HEK293 (cell line): ENCODE data around the gene FAF2.

Experiments used
- GLI4 ChIP-seq: fragments of 450-650 bp; formaldehyde crosslinking; IDR thresholded peaks from 2 replicates; pipeline ENCODE4 v1.5.1; 2016; ENCODE audit warnings: missing biosample characterization, missing genetic modification characterization
- GLIS2 ChIP-seq: fragments of 450-650 bp; formaldehyde crosslinking; IDR thresholded peaks from 2 replicates; pipeline ENCODE4 v1.5.1; 2016; ENCODE audit warnings: missing biosample characterization, missing genetic modification characterization
- KLF10 ChIP-seq: fragments of 450-650 bp; IDR thresholded peaks from 2 replicates; pipeline ENCODE4 v1.5.1; 2018; ENCODE audit warnings: missing biosample characterization, mild to moderate bottlenecking, missing genetic modification characterization
- KLF8 ChIP-seq: fragments of 450-650 bp; formaldehyde crosslinking; IDR thresholded peaks from 2 replicates; pipeline ENCODE4 v1.5.1; 2016; ENCODE audit warnings: missing biosample characterization, missing genetic modification characterization
- SP2 ChIP-seq: fragments of 450-650 bp; formaldehyde crosslinking; IDR thresholded peaks from 2 replicates; pipeline ENCODE4 v1.5.1; 2016; ENCODE audit warnings: missing biosample characterization, missing genetic modification characterization
- SP3 ChIP-seq: fragments of 450-650 bp; formaldehyde crosslinking; IDR thresholded peaks from 2 replicates; pipeline ENCODE4 v1.5.1; 2016; ENCODE audit warnings: missing biosample characterization, missing genetic modification characterization
- ZBTB17 ChIP-seq: fragments of 450-650 bp; formaldehyde crosslinking; IDR thresholded peaks from 2 replicates; pipeline ENCODE4 v1.5.1; 2016; ENCODE audit warnings: missing biosample characterization, missing genetic modification characterization
- ZBTB48 ChIP-seq: fragments of 450-650 bp; formaldehyde crosslinking; IDR thresholded peaks from 2 replicates; pipeline ENCODE4 v1.5.1; 2016; ENCODE audit warnings: missing biosample characterization, missing genetic modification characterization
- ZBTB7A ChIP-seq: fragments of 450-650 bp; formaldehyde crosslinking; IDR thresholded peaks from 2 replicates; pipeline ENCODE4 v1.5.1; 2016; ENCODE audit warnings: low read depth, missing biosample characterization, missing genetic modification characterization
- ZEB2 ChIP-seq: fragments of 450-650 bp; formaldehyde crosslinking; IDR thresholded peaks from 2 replicates; pipeline ENCODE4 v1.5.1; 2016; ENCODE audit warnings: missing biosample characterization, missing genetic modification characterization
- ZFP37 ChIP-seq: fragments of 450-650 bp; formaldehyde crosslinking; IDR thresholded peaks from 2 replicates; pipeline ENCODE4 v1.5.1; 2016; ENCODE audit warnings: missing biosample characterization, missing genetic modification characterization
- ZFP69B ChIP-seq: fragments of 450-650 bp; formaldehyde crosslinking; IDR thresholded peaks from 2 replicates; pipeline ENCODE4 v1.5.1; 2016; ENCODE audit warnings: missing biosample characterization, missing genetic modification characterization
- ZIC2 ChIP-seq: fragments of 450-650 bp; formaldehyde crosslinking; IDR thresholded peaks from 2 replicates; pipeline ENCODE4 v1.5.1; 2016; ENCODE audit warnings: missing biosample characterization, missing genetic modification characterization
- ZNF140 ChIP-seq: fragments of 450-650 bp; formaldehyde crosslinking; IDR thresholded peaks from 2 replicates; pipeline ENCODE4 v1.5.1; 2016; ENCODE audit warnings: missing biosample characterization, missing genetic modification characterization
- ZNF155 ChIP-seq: fragments of 450-650 bp; formaldehyde crosslinking; IDR thresholded peaks from 2 replicates; pipeline ENCODE4 v1.5.1; 2016; ENCODE audit warnings: missing biosample characterization, missing genetic modification characterization
- ZNF311 ChIP-seq: fragments of 450-650 bp; formaldehyde crosslinking; IDR thresholded peaks from 2 replicates; pipeline ENCODE4 v1.5.1; 2017; ENCODE audit warnings: missing biosample characterization, missing genetic modification characterization, borderline replicate concordance
- ZNF324 ChIP-seq: fragments of 450-650 bp; formaldehyde crosslinking; IDR thresholded peaks from 2 replicates; pipeline ENCODE4 v1.5.1; 2016; ENCODE audit warnings: missing biosample characterization, missing genetic modification characterization
- ZNF335 ChIP-seq: fragments of 450-650 bp; formaldehyde crosslinking; conservative IDR thresholded peaks from 2 replicates; pipeline ENCODE4 v1.5.1; 2016; ENCODE audit warnings: missing biosample characterization, missing genetic modification characterization
- ZNF391 ChIP-seq: fragments of 450-650 bp; formaldehyde crosslinking; IDR thresholded peaks from 2 replicates; pipeline ENCODE4 v1.5.1; 2016; ENCODE audit warnings: low read depth, missing biosample characterization, missing genetic modification characterization, borderline replicate concordance
- ZNF561 ChIP-seq: fragments of 450-650 bp; IDR thresholded peaks from 2 replicates; pipeline ENCODE4 v1.5.1; 2018; ENCODE audit warnings: missing biosample characterization, missing genetic modification characterization, borderline replicate concordance
- ZNF600 ChIP-seq: fragments of 450-650 bp; formaldehyde crosslinking; IDR thresholded peaks from 2 replicates; pipeline ENCODE4 v1.5.1; 2016; ENCODE audit warnings: missing biosample characterization, missing genetic modification characterization
- ZSCAN30 ChIP-seq: fragments of 450-650 bp; IDR thresholded peaks from 2 replicates; pipeline ENCODE4 v1.5.1; 2018; ENCODE audit warnings: missing biosample characterization, mild to moderate bottlenecking, missing genetic modification characterization, moderate library complexity
- TF ChIP-seq, protein P1 (sequence below): fragments of 450-650 bp; formaldehyde crosslinking; conservative IDR thresholded peaks from 2 replicates; pipeline ENCODE4 v1.5.1; 2016; ENCODE audit warnings: low read depth, missing biosample characterization, missing genetic modification characterization
- TF ChIP-seq, protein P2 (sequence below): fragments of 450-650 bp; formaldehyde crosslinking; IDR thresholded peaks from 2 replicates; pipeline ENCODE4 v1.5.1; 2016; ENCODE audit warnings: missing biosample characterization, missing genetic modification characterization
- TF ChIP-seq, protein P3 (sequence below): fragments of 450-650 bp; formaldehyde crosslinking; IDR thresholded peaks from 2 replicates; pipeline ENCODE4 v1.5.1; 2016; ENCODE audit warnings: missing biosample characterization, missing genetic modification characterization
- TF ChIP-seq, protein P4 (sequence below): fragments of 450-650 bp; formaldehyde crosslinking; IDR thresholded peaks from 2 replicates; pipeline ENCODE4 v1.5.1; 2017; ENCODE audit warnings: missing biosample characterization, mild to moderate bottlenecking, missing genetic modification characterization, moderate library complexity
- TF ChIP-seq, protein P5 (sequence below): fragments of 450-650 bp; formaldehyde crosslinking; IDR thresholded peaks from 2 replicates; pipeline ENCODE4 v1.5.1; 2016; ENCODE audit warnings: missing biosample characterization, missing genetic modification characterization

The FAF2 gene

DNA sequence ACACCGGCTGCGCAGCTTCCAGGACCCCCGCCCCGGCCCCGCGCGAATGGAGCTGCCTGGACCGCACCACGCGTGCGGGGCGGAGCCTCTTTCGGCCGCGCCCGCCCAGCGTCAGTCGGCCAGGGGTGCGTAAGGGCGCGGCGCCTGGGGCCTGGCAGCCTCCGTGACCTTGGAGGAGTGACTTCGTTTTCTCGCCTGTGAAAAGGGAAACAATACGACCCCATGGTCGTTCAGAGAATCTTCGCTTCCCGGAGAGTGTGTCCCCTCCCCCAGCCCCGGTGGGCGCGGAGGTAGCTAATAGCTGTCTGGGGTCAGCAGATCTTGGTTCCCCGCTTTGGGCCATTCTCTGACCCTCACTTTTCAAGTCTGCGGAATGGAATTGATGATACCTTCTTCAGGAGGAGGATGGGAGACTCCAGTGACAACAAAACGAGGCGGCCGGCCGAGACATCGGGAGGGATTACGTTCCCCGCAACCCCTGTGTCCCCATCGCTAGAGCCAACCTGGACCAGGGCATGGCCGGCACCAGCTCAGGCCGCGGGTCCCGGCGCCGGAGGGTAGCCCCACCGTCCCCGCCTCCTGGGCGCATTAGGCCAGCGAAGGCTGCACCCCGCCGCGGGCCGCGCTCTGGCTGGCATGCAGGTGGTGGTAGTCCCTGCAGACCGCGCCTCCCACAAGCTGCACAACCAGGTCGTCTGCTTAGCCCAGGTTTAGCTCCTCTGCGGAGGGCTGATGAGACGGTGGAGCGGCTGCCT is 95.4 kb downstream of the FAF2 start (continued):
- TF ChIP-seq, protein P1, sequence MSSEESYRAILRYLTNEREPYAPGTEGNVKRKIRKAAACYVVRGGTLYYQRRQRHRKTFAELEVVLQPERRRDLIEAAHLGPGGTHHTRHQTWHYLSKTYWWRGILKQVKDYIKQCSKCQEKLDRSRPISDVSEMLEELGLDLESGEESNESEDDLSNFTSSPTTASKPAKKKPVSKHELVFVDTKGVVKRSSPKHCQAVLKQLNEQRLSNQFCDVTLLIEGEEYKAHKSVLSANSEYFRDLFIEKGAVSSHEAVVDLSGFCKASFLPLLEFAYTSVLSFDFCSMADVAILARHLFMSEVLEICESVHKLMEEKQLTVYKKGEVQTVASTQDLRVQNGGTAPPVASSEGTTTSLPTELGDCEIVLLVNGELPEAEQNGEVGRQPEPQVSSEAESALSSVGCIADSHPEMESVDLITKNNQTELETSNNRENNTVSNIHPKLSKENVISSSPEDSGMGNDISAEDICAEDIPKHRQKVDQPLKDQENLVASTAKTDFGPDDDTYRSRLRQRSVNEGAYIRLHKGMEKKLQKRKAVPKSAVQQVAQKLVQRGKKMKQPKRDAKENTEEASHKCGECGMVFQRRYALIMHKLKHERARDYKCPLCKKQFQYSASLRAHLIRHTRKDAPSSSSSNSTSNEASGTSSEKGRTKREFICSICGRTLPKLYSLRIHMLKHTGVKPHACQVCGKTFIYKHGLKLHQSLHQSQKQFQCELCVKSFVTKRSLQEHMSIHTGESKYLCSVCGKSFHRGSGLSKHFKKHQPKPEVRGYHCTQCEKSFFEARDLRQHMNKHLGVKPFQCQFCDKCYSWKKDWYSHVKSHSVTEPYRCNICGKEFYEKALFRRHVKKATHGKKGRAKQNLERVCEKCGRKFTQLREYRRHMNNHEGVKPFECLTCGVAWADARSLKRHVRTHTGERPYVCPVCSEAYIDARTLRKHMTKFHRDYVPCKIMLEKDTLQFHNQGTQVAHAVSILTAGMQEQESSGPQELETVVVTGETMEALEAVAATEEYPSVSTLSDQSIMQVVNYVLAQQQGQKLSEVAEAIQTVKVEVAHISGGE (tag by site-specific recombination): 0 out of 2 replicates have a peak, but pooled peaks have one; percentile 22
- TF ChIP-seq ZNF140 (no peak), ZFP69B (0 out of 2 replicates have a peak, but pooled peaks have one; percentile 29), ZFP37 (tag by site-specific recombination) (peak; percentile 64; the same call in 1 of the 2 replicates), SP2 (tag by site-specific recombination) (peak; percentile 46), ZNF155 (tag by site-specific recombination) (no peak), ZNF561 (tag by site-specific recombination) (peak; percentile 29; the same call in 1 of the 2 replicates), ZIC2 (tag by site-specific recombination) (peak; percentile 64), ZBTB17 (tag by site-specific recombination) (peak; percentile 70), ZSCAN30 (tag by site-specific recombination) (peak; percentile 45; the same call in 1 of the 2 replicates), GLIS2 (tag by site-specific recombination) (peak; percentile 84), ZBTB7A (0 out of 2 replicates have a peak, but pooled peaks have one; percentile 34), KLF10 (tag by site-specific recombination) (peak; percentile 34), ZBTB48 (tag by site-specific recombination) (peak; percentile 63), GLI4 (tag by site-specific recombination) (no peak), ZNF391 (tag by site-specific recombination) (no peak), KLF8 (tag by site-specific recombination) (peak; percentile 52; the same call in 1 of the 2 replicates), ZNF324 (tag by site-specific recombination) (peak; percentile 61; the same call in 1 of the 2 replicates), ZNF600 (tag by site-specific recombination) (peak; percentile 96), ZNF335 (tag by site-specific recombination) (peak; percentile 96), SP3 (peak; percentile 71), ZNF311 (tag by site-specific recombination) (no peak), ZEB2 (tag by site-specific recombination) (peak; percentile 85)
- TF ChIP-seq, protein P2, sequence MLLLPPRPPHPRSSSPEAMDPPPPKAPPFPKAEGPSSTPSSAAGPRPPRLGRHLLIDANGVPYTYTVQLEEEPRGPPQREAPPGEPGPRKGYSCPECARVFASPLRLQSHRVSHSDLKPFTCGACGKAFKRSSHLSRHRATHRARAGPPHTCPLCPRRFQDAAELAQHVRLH (tag by site-specific recombination): 0 out of 2 replicates have a peak, but pooled peaks have one; percentile 36
- TF ChIP-seq, protein P3, sequence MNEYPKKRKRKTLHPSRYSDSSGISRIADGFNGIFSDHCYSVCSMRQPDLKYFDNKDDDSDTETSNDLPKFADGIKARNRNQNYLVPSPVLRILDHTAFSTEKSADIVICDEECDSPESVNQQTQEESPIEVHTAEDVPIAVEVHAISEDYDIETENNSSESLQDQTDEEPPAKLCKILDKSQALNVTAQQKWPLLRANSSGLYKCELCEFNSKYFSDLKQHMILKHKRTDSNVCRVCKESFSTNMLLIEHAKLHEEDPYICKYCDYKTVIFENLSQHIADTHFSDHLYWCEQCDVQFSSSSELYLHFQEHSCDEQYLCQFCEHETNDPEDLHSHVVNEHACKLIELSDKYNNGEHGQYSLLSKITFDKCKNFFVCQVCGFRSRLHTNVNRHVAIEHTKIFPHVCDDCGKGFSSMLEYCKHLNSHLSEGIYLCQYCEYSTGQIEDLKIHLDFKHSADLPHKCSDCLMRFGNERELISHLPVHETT (tag by site-specific recombination): 0 out of 2 replicates have a peak, but pooled peaks have one; percentile 14
- TF ChIP-seq, protein P4, sequence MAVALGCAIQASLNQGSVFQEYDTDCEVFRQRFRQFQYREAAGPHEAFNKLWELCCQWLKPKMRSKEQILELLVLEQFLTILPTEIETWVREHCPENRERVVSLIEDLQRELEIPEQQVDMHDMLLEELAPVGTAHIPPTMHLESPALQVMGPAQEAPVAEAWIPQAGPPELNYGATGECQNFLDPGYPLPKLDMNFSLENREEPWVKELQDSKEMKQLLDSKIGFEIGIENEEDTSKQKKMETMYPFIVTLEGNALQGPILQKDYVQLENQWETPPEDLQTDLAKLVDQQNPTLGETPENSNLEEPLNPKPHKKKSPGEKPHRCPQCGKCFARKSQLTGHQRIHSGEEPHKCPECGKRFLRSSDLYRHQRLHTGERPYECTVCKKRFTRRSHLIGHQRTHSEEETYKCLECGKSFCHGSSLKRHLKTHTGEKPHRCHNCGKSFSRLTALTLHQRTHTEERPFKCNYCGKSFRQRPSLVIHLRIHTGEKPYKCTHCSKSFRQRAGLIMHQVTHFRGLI (tag by site-specific recombination): peak; percentile 38; the same call in 1 of the 2 replicates
- TF ChIP-seq, protein P5, sequence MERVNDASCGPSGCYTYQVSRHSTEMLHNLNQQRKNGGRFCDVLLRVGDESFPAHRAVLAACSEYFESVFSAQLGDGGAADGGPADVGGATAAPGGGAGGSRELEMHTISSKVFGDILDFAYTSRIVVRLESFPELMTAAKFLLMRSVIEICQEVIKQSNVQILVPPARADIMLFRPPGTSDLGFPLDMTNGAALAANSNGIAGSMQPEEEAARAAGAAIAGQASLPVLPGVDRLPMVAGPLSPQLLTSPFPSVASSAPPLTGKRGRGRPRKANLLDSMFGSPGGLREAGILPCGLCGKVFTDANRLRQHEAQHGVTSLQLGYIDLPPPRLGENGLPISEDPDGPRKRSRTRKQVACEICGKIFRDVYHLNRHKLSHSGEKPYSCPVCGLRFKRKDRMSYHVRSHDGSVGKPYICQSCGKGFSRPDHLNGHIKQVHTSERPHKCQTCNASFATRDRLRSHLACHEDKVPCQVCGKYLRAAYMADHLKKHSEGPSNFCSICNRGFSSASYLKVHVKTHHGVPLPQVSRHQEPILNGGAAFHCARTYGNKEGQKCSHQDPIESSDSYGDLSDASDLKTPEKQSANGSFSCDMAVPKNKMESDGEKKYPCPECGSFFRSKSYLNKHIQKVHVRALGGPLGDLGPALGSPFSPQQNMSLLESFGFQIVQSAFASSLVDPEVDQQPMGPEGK (tag by site-specific recombination): peak; percentile 75
